ENCODE measurements around the gene GALNT4.

Gene GALNT4

DNA sequence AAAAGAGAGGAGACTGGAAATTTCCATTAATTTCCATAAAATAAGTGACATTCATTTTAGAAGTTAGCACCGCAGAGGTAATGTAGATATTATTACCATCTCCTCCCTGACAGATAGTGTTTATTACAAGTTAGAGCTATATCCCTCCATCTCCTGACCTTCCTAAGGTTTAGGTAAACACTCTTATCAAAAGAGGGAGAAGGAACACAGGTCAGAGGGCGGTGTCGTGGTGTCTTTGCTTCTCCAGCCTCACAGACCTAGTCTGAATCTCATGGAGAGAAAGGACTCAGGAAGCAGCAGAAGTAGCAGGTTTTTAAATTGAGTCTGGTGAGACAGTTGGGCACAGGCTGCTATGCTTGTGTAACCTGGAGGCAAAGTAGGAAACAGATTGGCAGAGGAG, 12.8 kb upstream of the GALNT4 start:
- FAIRE-seq (no peak), DNase-seq (ENCODE audit: insufficient read length, low spot score) (no peak)

GRCh38 chr12:89529738-89530137, 5.1 kb upstream of the GALNT4 start:
- peak; percentile 25 for DNase-seq (ENCODE audit: insufficient read length, low spot score)

DNA sequence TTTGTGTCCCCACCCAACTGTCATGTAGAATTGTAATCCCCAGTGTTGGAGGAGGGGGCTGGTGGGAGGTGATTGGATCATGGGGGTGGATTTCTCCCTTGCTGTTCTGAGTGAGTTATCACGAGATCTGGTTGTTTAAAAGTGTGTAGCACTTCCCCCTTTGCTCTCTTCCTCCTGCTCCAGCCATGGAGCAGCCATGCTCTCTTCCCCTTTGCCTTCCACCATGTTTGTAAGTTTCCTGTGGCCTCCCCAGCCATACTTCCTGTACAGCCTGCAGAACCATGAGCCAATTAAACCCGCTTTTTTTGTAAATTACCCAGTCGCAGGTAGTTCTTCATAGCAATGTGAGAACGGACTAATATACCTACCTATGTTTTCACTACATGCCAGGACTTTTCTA, 3.8 kb upstream of the GALNT4 start:
- FAIRE-seq (no peak), DNase-seq (ENCODE audit: insufficient read length, low spot score) (no peak)

More at GRCh38 chr12:89529738-89530137, 5.1 kb upstream of the GALNT4 start:
- FAIRE-seq = peak; percentile 86

DNA sequence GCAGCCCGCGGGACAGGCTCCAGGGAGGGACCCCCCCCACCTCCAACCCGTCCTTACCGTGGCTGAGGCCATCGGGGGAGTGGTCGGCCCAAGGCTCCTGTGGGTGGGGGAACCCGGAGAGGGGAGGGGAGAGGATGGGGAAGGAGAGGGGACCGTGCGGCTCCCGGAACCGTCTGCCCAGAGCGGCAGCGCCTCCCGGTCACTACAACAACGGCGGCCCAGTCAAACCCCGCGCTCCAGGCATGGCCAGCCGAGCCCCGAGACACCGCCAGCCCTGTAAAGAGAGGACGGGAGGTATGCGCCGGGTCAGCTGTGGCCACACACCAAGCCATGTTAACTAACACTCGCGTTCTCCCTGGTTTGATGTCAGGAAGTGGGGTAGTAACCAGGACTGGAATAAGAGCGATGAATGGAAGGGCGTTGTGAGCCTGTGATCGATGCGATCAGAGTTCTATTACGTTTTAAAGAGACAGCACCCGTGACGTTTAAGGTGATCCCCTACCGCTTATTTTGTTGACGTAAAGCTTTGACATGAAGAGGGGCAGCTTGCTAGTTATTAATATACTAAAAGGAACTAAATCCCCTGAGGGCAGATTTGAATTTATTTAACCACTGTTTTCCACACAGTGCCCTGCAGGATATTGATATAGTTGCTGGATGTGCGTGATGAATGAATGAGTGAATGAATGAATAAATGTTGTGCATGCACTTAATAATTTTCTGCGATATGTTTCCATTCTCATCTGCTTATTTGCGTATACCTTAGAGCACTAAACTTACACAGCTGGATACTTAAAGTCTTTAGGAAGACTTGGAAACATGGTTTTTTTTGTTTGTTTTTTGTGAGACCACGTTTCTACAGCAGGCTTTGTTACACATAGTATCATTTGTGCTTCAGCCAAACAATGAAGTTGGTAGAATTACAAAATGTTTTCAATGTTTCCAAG, 1.5 kb upstream of the GALNT4 start, which contains the start of gene POC1B:
TSS of gene POC1B (minus strand) at position 224 of the 947 bp plus-strand sequence. CDS start at position 72, 152 bp downstream.
- DNase-seq (ENCODE audit: insufficient read length, low spot score) = peak; percentile 61
- FAIRE-seq = peak; percentile 87

- no peak for FAIRE-seq
- peak; percentile 13 for DNase-seq (ENCODE audit: insufficient read length, low spot score)
Measured at GRCh38 chr12:89525305-89525823, 768 bp upstream of the GALNT4 start.

DNA sequence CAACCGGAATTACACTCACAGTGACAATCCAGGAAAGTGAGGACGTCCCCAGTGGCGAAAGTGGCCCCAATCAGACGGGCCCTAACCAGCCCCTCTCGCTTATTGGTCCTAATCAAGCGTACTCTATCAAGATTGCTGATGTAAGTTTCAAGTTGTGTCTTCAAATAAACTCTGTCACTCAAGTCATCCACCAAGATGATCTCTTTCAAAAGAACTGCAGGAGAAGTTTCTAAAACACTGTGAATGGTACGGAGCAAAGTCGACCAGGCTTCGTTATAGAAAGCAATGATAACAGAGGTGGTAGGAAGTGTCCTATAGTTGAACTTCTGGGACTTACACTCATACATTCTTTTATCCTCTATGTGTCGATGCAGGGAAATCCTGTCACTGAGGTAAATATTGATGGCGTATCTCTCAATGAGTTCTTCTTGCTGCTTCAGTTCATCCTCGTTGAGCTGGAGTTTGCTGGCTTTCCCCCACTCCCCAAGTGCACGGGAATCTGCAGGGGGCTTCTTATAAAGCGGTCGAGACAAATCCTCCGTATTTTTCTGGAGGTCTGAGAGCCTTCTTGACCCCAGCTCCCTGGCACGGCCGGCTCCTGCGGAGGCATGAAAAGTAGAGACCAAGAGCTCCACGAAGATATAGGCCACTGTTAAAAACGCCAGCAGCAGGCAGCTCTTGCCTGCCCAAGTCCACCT, 604 bp downstream of the GALNT4 start:
- DNase-seq (ENCODE audit: insufficient read length, low spot score) (no peak), FAIRE-seq (no peak)

DNA sequence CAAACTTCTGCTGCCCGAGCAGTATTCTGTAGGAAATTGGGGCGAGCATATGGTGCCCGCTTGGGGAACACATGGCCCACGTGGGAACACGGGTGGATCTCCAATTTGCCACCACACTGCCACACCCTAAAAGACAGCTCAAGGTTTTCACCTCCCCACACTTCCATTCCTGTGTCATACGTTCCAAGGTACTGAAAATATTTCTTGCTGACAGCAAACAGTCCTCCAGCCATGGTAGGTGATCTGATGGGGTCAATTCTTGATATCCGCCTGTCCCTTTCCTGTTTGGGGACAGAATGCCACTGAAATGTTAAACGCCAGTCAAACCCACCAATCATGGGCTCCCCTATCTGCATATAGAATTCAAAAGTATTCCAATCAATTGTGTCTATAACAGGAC, 1.2 kb downstream of the GALNT4 start:
- DNase-seq (ENCODE audit: insufficient read length, low spot score) (no peak), FAIRE-seq (no peak)

- FAIRE-seq (peak; percentile 58), DNase-seq (ENCODE audit: insufficient read length, low spot score) (no peak)
Measured at GRCh38 chr12:89521364-89522223, 3.0 kb downstream of the GALNT4 start.

- FAIRE-seq (no peak), DNase-seq (ENCODE audit: insufficient read length, low spot score) (no peak)
Measured at GRCh38 chr12:89517720-89518119, 6.9 kb downstream of the GALNT4 start.

GRCh38 chr12:89516633-89517032, 8.0 kb downstream of the GALNT4 start:
- no peak for FAIRE-seq
- DNase-seq (ENCODE audit: insufficient read length, low spot score) = no peak

GRCh38 chr12:89514751-89515150, 9.8 kb downstream of the GALNT4 start:
- FAIRE-seq (peak; percentile 69), DNase-seq (ENCODE audit: insufficient read length, low spot score) (no peak)

GRCh38 chr12:89513544-89513943, 11.1 kb downstream of the GALNT4 start:
- no peak for FAIRE-seq
- DNase-seq (ENCODE audit: insufficient read length, low spot score) = no peak

DNA sequence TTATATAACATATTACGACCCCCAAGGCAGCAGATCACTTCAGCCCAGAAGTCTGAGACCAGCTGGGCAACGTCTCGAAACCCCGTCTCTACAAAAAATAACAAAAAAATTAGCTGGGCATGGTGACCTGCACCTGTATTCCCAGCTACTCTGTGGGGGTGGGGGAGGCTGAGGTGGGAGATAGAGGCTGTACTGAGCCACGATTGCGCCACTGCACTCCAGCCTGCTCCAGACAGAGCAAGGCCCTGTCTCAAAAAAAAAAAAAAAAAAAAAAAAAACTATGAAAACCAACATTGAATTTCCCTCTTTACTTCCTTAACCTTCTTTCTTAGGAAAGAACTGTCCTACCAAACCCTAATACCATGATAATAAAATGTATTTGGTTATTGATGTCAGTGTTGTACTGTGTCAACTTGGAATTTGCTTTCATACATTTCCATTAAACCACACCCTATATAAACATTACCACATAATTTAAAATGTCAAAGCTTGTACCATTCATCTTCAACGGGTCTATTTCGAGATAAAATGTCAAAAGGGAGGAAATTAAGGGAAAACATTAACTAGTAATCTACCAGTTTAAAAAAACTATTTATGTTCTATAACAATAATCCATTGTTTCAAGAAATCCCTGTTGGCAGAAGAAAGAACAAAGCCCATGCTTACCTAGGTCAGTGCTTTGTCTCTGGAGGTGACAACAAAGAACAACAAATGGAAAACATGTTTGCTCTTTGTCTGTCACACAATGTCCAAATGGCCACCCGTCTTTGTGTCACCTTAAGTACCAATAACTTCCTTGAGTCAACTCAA, 17.4 kb downstream of the GALNT4 start:
- no peak for DNase-seq (ENCODE audit: insufficient read length, low spot score)
- FAIRE-seq = no peak

DNA sequence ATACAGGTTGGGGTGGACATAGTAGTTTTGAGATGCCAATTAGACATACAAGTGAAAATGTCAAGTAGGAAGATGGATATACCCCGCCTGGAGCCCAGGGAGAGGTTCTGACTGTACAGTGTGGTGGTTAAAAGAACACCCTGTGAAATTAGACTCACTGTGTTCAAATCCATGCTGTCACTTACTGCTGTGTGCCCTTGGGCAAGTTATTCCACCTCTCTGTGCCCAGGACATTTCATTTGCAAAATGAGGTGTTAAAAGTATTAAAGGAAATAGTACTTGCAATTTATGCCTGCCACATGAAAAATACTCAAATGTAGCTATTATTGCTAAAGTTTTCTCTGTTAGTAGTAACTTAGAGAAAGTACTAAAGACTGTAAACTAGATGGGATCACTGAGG, 18.5 kb downstream of the GALNT4 start:
- FAIRE-seq = no peak
- no peak for DNase-seq (ENCODE audit: insufficient read length, low spot score)

GRCh38 chr12:89504560-89505346, 19.8 kb downstream of the GALNT4 start:
- DNase-seq (ENCODE audit: insufficient read length, low spot score) = no peak
- FAIRE-seq = no peak

DNA sequence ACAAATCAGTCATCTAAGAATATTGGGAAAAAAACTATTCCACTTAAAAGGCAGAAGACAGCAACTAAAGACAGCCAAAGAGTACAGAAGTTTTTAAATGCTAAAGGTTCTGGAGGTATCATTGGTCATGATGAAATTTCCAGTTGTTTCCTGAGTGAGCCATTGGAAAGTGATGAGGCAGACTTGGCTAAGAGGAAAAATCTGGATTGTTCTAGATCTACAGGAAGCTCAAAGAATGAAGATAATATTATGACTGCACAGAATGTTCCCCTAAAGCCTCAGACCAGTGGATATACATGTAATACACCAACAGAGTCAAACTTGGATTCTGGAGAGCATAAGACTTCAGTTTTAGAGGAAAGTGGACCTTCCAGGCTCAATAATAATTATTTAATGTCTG, 22.8 kb downstream of the GALNT4 start:
- DNase-seq (ENCODE audit: insufficient read length, low spot score) = no peak
- FAIRE-seq = peak; percentile 18

GRCh38 chr12:89499857-89500256, 24.7 kb downstream of the GALNT4 start:
- FAIRE-seq (no peak), DNase-seq (ENCODE audit: insufficient read length, low spot score) (no peak)

GRCh38 chr12:89497467-89497866, 27.1 kb downstream of the GALNT4 start:
- DNase-seq (ENCODE audit: insufficient read length, low spot score) (no peak), FAIRE-seq (no peak)

GRCh38 chr12:89497005-89497404, 27.6 kb downstream of the GALNT4 start:
- no peak for DNase-seq (ENCODE audit: insufficient read length, low spot score)
- no peak for FAIRE-seq
